Stomach (tissue), 9 donors: Measurements from ENCODE around the gene RP9. TPM values are rescaled to one million over a fixed set of nuclear protein-coding genes. Genes with fewer than 3 reads are reported as not detected.

ENCODE experiments used
- DNase-seq, 2 donors: peaks; one replicate each; pipeline versions ENCODE4 v3.0.0 to v3.0.0-alpha.2; 2013 to 2019
- H3K27ac ChIP-seq, 5 donors: fragments of 200-600 bp in 4 of 5; sonication (generic) in 4 of 5; one replicate each; pipeline ENCODE4 v1.5.1; 2013 to 2019; ENCODE audit warnings: mild to moderate bottlenecking in 1 of 5, moderate library complexity in 1 of 5
- H3K27me3 ChIP-seq, 3 donors: fragments of 200-600 bp; sonication (generic); one replicate each; pipeline ENCODE4 v1.5.1; 2017 to 2019; ENCODE audit warnings: mixed run types in 1 of 3
- H3K36me3 ChIP-seq, 4 donors: fragments of 200-600 bp; sonication (generic); 1 replicate in 3 of 4; 2 replicates in 1 of 4; pipeline ENCODE4 v1.5.1; 2016 to 2019
- H3K4me1 ChIP-seq, 4 donors: fragments of 200-600 bp; sonication (generic); one replicate each; pipeline ENCODE4 v1.5.1; 2016 to 2019
- H3K4me3 ChIP-seq, 4 donors: fragments of 200-600 bp; sonication (generic) in 3 of 4; one replicate each; pipeline ENCODE4 v1.5.1; 2016 to 2019; ENCODE audit warnings: mild to moderate bottlenecking in 1 of 4
- H3K9me3 ChIP-seq, 4 donors: fragments of 200-600 bp; sonication (generic); one replicate each; pipeline ENCODE4 v1.5.1; 2016 to 2019
- EP300 ChIP-seq: sonication (generic); formaldehyde crosslinking; IDR thresholded peaks from one replicate; pipeline ENCODE4 v1.6.1; 2017; ENCODE audit warnings: antibody characterized with exemption
- POLR2A ChIP-seq, 4 donors: fragments of 450-650 bp; IDR thresholded peaks; one replicate each; pipeline ENCODE4 v1.6.1; 2016; ENCODE audit warnings: antibody characterized with exemption in 4 of 4, control low read depth in 2 of 4, mild to moderate bottlenecking in 1 of 4, moderate library complexity in 1 of 4
- POLR2AphosphoS5 ChIP-seq, 3 donors: sonication (generic); formaldehyde crosslinking; IDR thresholded peaks; one replicate each; pipeline ENCODE4 v1.6.1; 2016; ENCODE audit warnings: antibody characterized with exemption in 3 of 3
- WGBS, 5 donors: extraction: QIAGEN DNeasy Blood & Tissue Kit in 3 of 5; methylation state at CpG; one replicate each; pipeline versions ENCODE4 v1.1.5 to v1.1.7; 2013 to 2018; 5-methylcytosine and 5-hydroxymethylcytosine counted together
- intact Hi-C: fragments of 100-400 bp; cut with DNase I; formaldehyde crosslinking; loops from one replicate; pipeline ENCODE4 v1.15.1; 2023; ENCODE audit warnings: low total_unique reads
- polyA plus RNA-seq, 3 donors: library from polyadenylated mRNA; stranded (reverse); fragments of 200-250 nt; gene quantifications; one replicate each; pipeline ENCODE4 v1.2.3, GENCODE V29; 2013
- small RNA-seq, 4 donors: library from RNA; depleted of rRNA; stranded (forward); fragments of <200 nt; gene quantifications; one replicate each; pipeline ENCODE3, GENCODE V24; 2016
- total RNA-seq, 5 donors: library from RNA; depleted of rRNA; stranded (reverse); fragments of >200 nt; gene quantifications; one replicate each; pipeline versions ENCODE4 v1.1.0 to v1.2.3, GENCODE V29; 2014 to 2016
- TF ChIP-seq, protein P1 (sequence below), 7 experiments: fragments of 450-650 bp in 4 of 7; fragments of 200-600 bp in 3 of 7; sonication (generic) in 3 of 7; IDR thresholded peaks; one replicate each; pipeline ENCODE4 v1.5.1; 2016 to 2019; ENCODE audit warnings: antibody characterized with exemption in 7 of 7, control low read depth in 2 of 7, mild to moderate bottlenecking in 1 of 7
- donor health status: healthy with polysubstance abuse.
- donor health status: Bipolar disorder and iron deficiency.
- donor health status: healthy.

The RP9 gene
- total and polyA plus RNA-seq, 8 donors: 2.2 to 80.0 (median 11.1) TPM; not detected in 1

- no peak overlapping the region for H3K4me3 ChIP-seq
- no peak for DNase-seq
- no peaks in the 10 kb centered on the region for H3K9me3 ChIP-seq
- TF ChIP-seq POLR2AphosphoS5 (IDR thresholded peaks at IDR 0.05) (no peak), POLR2A (IDR thresholded peaks at IDR 0.05) (no peak), EP300 (no peak)
- TF ChIP-seq, protein P1, sequence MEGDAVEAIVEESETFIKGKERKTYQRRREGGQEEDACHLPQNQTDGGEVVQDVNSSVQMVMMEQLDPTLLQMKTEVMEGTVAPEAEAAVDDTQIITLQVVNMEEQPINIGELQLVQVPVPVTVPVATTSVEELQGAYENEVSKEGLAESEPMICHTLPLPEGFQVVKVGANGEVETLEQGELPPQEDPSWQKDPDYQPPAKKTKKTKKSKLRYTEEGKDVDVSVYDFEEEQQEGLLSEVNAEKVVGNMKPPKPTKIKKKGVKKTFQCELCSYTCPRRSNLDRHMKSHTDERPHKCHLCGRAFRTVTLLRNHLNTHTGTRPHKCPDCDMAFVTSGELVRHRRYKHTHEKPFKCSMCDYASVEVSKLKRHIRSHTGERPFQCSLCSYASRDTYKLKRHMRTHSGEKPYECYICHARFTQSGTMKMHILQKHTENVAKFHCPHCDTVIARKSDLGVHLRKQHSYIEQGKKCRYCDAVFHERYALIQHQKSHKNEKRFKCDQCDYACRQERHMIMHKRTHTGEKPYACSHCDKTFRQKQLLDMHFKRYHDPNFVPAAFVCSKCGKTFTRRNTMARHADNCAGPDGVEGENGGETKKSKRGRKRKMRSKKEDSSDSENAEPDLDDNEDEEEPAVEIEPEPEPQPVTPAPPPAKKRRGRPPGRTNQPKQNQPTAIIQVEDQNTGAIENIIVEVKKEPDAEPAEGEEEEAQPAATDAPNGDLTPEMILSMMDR (IDR thresholded peaks at IDR 0.05): no peak
- no peaks in the 10 kb centered on the region for H3K36me3 ChIP-seq
- WGBS, 5 donors: 86 to 91% (median 88%) methylated on average over 1 of the region's 1 CpG
- H3K27ac ChIP-seq: no peak overlapping the region
- peaks cover 13 to 81% (median 43%) of the 10 kb centered on the region in 4 donors for H3K4me1 ChIP-seq
- intact Hi-C loops: no loop called here
- no peaks in the 10 kb centered on the region for H3K27me3 ChIP-seq
Observed at GRCh38 chr7:33048704-33049103, 60.5 kb downstream of the RP9 start.

DNA sequence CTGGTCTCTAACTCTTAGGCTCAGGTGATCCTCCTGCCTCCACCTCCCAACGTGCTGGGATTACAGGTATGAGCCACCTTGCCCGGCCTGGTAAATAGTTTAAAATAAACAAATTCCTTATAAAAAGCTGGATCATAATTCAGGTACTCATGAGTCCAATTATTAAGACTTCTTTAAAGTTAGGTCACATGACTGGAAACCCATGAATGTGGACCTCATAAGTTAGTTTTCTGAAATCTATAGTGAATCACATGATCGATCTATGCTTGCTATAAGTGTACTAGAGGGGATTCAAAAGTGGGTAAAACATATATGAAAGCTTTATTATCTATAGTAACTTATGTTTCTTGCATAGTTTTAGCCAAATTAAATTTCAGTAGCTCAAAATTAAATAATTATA lies 60.9 kb downstream of the RP9 start:
- Histone ChIP-seq H3K27ac (no peak overlapping the region), H3K27me3 (no peaks in the 10 kb centered on the region), H3K4me1 (peaks cover 16 to 81% (median 46%) of the 10 kb centered on the region in 4 donors), H3K36me3 (no peaks in the 10 kb centered on the region), H3K4me3 (no peak overlapping the region), H3K9me3 (no peaks in the 10 kb centered on the region)
- intact Hi-C loops: no loop called here
- 86 to 95% (median 88%) methylated on average over 3 of the region's 3 CpGs for WGBS, 5 donors
- no peak for DNase-seq
- TF ChIP-seq, protein P1 (IDR thresholded peaks at IDR 0.05): no peak
- no peak for TF ChIP-seq POLR2AphosphoS5 (IDR thresholded peaks at IDR 0.05)
- TF ChIP-seq EP300: no peak
- TF ChIP-seq POLR2A (IDR thresholded peaks at IDR 0.05): no peak

DNA sequence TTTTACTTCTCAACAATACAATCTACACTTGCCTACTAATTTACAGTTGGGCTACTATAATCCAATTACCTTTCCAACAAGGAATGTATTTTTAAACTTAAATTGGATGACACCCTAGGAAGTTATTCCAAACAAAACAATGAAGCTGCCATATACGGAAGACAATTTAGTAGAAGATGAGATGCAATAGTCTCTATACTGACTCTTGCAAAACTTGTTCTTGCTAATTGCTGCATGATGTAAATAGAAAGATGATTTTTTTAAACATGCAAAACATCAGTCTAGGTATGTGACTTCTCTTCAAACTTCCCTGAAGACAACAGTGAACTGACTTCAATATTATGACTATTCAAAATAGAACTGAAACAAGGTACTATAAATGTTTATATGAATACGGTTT lies 64.2 kb downstream of the RP9 start:
- Histone ChIP-seq H3K27ac (peak overlapping the region in 2 of 5 donors; percentile 76 to 86), H3K9me3 (no peaks in the 10 kb centered on the region), H3K4me1 (peaks cover 20 to 85% (median 52%) of the 10 kb centered on the region in 4 donors), H3K27me3 (no peaks in the 10 kb centered on the region), H3K4me3 (no peak overlapping the region), H3K36me3 (no peaks in the 10 kb centered on the region)
- TF ChIP-seq EP300: no peak
- WGBS, 5 donors: 22 to 50% (median 24%) methylated on average over 2 of the region's 2 CpGs
- intact Hi-C loops: no loop called here
- DNase-seq: no peak

Small RNA genes lying within 50 kb of the gene (small RNA-seq; reads per million reads assigned to genes)
- gene AC074338.1 (0 reads per million in 4 donors), gene RN7SL505P (0 reads per million in 4 donors)

Other genes with a start within 250 kb of the RP9 start
- gene KBTBD2, start 217.6 kb downstream of the RP9 start, total RNA-seq: 10 to 100 TPM in 4 of 5 donors, 1 to 10 TPM in 1; 9.0 to 90.3 (median 21.9) TPM
- gene KBTBD2, start 217.6 kb downstream of the RP9 start, polyA plus RNA-seq: 10 to 100 TPM in 2 of 3 donors, 1 to 10 TPM in 1; 9.9 to 13.9 (median 11.8) TPM
- 100 to 1,000 TPM; 120 to 869 (median 168) TPM for gene FKBP9, start 152.0 kb downstream of the RP9 start, total RNA-seq
- 10 to 100 TPM; 11.3 to 22.8 (median 18.2) TPM for gene FKBP9, start 152.0 kb downstream of the RP9 start, polyA plus RNA-seq
- gene NT5C3A, start 46.6 kb downstream of the RP9 start, total RNA-seq: 10 to 100 TPM in 3 of 5 donors, 1 to 10 TPM in 2; 1.2 to 98.0 (median 14.7) TPM
- gene NT5C3A, start 46.6 kb downstream of the RP9 start, polyA plus RNA-seq: 10 to 100 TPM; 20.1 to 66.7 (median 20.7) TPM
- gene BBS9, start 20.2 kb upstream of the RP9 start, total RNA-seq: 10 to 100 TPM in 3 of 5 donors, 1 to 10 TPM in 2; 4.7 to 43.9 (median 13.3) TPM
- 1 to 10 TPM; 3.2 to 4.4 (median 3.7) TPM for gene BBS9, start 20.2 kb upstream of the RP9 start, polyA plus RNA-seq